Choroid plexus epithelial cell (primary cell): ENCODE data around the gene PRG2.

Source experiments
- DNase-seq: peaks from one replicate; pipeline ENCODE4 v3.0.0-alpha.2; 2010; ENCODE audit warnings: low read depth
- H3K4me3 ChIP-seq: 2 replicates; pipeline ENCODE4 v1.5.1; 2011; ENCODE audit warnings: low read depth, mild to moderate bottlenecking, control low read depth, low read length, moderate library complexity
- CTCF ChIP-seq: conservative IDR thresholded peaks from 2 replicates; pipeline ENCODE4 v1.5.1; 2011; ENCODE audit warnings: low read depth, mild to moderate bottlenecking, control low read depth, inconsistent platforms, low read length, moderate library complexity

Gene PRG2

GRCh38 chr11:57376095-57377090, 14.1 kb downstream of the PRG2 start:
- H3K4me3 ChIP-seq: no peak overlapping the region
- TF ChIP-seq CTCF: no peak
- no peak for DNase-seq

GRCh38 chr11:57375490-57375889, 15.0 kb downstream of the PRG2 start:
- no peak for TF ChIP-seq CTCF
- no peak for DNase-seq

GRCh38 chr11:57374966-57375365, 15.5 kb downstream of the PRG2 start:
- DNase-seq: no peak
- no peak for TF ChIP-seq CTCF
- no peak overlapping the region for H3K4me3 ChIP-seq

More at GRCh38 chr11:57375490-57375889, 15.0 kb downstream of the PRG2 start:
- no peak overlapping the region for H3K4me3 ChIP-seq

GRCh38 chr11:57373146-57373545, 17.3 kb downstream of the PRG2 start:
- DNase-seq: no peak
- H3K4me3 ChIP-seq: no peak overlapping the region
- no peak for TF ChIP-seq CTCF

- no peak overlapping the region for H3K4me3 ChIP-seq
- TF ChIP-seq CTCF: no peak
- no peak for DNase-seq
These were observed 19.5 kb downstream of the PRG2 start for GRCh38 chr11:57370941-57371340.

- H3K4me3 ChIP-seq: no peak overlapping the region
- no peak for DNase-seq
- TF ChIP-seq CTCF: no peak
These were observed 20.2 kb downstream of the PRG2 start for GRCh38 chr11:57370251-57370650.

- TF ChIP-seq CTCF: no peak
- H3K4me3 ChIP-seq: no peak overlapping the region
- DNase-seq: no peak
These were observed 21.6 kb downstream of the PRG2 start for GRCh38 chr11:57368845-57369232.
